GM21447 (cell line): ENCODE results near the gene ARID3C.

Experiments
- ATAC-seq: cut with Tn5 transposase; IDR thresholded peaks from one replicate; pipeline ENCODE4 v1.9.1; 2021; ENCODE audit not compliant: unreplicated experiment

ARID3C gene

DNA sequence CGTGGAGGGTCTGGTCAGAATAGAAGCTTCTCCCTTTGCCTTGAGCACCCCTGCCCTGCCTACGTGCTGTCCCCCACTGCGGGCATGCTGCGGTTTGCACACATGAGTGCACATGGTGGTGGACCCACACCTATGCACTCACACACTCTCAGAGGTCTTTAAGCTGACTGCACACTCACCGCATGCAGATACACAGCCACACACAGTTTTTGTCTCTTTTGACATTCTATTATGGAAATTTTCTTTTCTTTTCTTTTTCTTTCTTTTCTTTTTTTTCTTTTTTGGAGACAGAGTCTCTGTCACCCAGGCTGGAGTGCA, 584 bp upstream of the ARID3C start:
- no peak for ATAC-seq

DNA sequence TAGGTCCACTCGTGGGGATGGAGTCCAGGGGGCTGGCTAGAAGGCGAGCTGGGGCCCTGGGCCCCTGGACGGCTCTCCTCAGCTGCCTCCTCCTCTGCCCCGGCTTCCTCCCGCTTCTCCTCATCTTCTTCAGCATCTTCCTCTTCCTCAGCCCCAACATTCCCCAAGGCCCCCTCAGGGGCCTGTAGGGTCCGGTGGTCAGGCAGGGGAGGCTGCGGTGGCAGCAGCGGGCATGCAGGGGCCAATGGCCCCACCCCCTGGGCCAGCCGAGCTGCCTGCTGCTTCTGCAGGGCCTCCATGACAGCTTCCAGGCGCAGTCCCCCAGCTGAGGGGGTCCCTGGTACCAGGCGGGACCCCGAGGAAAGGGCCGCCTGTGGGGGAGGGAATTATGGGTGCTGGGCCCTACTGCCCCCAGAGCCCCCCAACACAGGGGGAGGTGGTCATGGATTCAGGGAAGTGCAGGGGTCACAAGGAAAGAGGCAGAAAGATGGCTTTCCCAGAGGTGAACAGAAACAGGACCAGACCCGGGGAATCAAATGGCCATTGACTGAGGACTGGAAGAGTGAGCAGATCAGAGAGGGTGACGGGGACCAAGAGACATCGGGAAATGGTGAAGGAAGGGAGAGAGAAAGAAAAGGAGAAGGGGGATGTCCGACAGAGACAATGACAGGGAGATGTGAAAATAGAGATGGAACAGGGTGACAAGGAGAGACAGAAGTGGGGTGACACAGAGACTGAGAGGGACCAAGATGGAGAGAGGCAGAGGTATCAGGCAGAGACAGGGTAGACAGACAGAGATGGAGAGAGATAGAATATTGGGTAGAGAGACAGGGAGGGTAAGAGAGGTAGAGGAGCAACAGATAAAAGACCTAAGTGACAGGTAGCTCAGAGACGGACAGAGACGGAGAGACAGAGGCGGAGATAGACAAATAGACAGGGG, 880 bp downstream of the ARID3C start:
- ATAC-seq: no peak

DNA sequence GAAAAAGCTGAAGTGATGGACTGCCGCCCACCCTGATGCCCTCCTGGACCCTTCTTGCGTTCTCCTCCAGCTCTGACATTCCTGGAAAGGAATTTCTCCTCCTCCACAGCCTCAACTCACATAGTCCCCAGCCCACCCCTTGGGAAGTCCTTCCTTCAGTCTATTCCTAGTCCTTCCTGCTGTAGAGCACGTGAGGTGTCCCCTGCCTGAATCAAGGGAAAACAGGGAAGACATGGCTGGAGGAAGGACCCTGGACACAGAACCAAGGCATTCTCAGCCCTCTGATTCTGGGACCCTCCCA, 3.7 kb downstream of the ARID3C start:
- ATAC-seq: no peak

DNA sequence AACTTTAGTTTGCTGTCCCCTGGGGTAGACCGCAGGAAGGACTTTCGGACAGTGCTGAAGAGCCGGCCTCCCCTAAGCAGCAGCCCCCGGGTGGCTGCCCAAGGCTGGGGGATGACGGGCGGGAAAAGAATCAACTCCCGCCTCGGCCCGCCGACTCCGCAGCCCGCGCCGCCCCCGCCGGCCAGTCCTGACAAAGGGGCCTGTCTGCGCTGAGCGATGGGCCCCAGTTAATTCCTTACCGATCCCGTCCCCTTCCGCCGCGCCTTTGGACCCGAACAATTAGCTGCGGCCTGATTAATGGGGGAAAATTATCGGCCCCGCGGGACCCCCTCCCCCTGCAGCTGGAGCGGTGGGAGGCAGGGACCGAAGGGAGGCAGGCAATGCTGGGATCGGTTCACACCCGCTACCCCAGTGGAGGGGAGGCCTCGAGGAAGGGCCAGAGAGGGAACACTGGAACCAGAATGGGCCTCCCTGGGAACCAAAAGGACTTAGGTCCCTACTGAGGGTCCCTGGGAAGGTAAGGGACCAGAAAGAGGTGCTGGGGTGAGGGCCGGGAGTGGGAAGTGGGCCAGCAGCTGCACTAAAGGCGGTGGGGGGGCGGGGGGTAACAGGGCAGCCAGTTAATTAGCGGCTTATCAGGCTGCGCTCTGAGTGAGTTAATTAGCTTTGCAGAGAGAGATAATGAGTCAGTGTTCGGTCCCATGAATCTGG, 4.2 kb downstream of the ARID3C start:
- no peak for ATAC-seq

DNA sequence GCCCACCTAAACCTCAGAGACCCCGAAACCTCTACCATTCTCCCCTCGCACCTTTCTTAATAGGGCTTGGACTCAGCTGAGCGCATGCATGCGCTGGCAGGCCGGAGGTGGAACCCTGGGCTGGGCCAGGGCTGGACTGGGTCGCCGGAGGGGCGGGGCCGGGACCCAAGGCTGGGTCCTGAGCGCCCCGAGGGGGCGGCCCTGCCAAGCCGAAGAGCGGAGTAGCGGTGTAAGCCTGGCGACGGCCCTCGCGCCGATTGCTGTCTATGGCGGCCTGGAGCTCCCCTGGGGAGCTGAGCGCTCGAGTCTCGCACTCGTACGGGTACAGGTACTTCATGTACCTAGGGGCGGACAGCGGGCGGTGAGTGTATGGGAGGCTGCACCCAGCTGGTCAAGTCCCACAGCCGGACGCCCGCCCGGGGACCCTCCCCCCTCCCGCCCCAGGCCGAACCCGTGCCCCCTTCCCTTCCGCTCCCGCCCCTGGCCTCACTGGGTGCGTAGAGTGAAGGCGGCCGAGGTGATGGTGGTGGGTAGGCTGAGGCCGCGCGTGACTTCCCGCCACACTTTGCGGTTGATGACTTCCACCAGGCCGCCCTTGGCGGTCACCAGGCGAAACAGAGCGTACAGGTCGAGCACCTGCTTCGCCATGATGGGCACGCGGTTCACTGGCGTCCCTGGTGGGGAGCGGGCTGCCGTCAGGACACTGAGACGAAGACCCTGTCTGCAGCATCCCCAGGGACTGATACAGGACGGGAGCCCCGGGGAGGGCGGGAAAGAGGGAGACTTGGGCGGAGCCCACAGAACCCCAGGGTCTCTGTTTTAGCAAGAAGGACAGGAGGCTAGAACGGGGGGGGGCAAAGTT, 5.3 kb downstream of the ARID3C start:
- no peak for ATAC-seq

DNA sequence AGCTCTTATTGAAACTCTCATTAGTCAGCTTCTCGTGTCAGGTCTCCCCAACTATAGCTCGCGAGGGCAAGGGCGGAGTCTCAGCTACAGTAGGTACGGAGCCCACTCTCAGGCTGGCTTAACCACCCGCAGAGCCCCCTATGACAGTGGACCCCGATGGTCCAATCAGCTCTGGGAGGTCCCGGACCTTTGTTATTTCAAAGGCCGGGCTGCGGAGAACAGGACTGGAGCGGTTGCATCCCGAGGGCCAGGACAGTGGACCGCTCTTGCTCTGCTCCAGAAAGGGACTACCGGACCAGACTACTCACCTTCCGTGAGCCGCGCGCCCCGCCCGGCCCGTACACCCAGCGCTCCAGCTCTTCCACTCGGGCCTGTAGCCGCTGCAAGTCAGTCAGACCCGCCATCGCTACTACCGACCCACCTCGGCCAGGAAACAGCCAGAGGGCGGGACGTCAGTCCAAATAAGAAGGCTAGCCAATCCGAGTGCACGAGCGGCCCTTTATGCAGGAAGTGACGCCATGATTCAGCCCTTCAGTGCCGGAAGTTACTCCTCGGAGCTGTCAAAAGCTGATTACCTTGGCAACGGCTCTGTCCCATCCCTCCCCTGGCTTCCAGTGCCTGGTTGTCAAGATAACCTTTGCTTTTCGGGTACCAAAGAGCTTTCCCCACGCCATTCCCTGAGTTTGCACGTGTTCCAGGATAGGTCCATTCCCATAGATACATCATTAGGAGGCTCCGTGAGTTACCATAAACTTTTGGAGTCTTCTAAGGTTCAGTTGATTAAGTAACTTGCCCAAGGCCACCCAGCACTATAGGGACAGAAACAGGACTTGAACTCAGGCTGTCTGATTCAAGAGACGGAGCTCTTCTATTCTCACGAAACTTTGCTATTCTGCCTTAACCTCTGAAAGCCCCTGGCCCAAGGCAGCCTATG, 8.5 kb downstream of the ARID3C start, which contains the start of gene DCTN3:
Gene DCTN3 (minus strand): TSS at position 435 of the 934 bp plus-strand sequence. CDS start 31 bp downstream, at position 404.
- peak; percentile 99 for ATAC-seq

DNA sequence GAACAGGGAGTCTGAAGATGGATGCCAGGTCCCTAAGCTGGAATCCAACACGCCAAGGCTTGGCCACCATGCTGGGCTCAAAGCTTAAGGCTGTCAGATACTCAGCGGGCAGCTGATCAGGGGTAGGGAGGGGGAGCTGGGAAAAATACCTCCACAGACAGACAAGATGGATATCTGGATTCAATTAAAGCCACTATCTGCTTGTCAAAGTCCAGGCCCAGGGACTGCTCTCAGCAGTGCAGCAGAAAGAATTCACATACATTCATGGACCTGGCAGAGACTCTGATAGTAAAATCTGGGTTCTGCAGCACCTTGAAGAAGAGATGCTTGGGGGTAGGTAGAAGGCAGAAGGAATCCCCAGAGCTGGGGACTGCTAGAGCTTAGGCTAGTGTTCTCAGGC, 13.7 kb downstream of the ARID3C start:
- ATAC-seq: no peak

DNA sequence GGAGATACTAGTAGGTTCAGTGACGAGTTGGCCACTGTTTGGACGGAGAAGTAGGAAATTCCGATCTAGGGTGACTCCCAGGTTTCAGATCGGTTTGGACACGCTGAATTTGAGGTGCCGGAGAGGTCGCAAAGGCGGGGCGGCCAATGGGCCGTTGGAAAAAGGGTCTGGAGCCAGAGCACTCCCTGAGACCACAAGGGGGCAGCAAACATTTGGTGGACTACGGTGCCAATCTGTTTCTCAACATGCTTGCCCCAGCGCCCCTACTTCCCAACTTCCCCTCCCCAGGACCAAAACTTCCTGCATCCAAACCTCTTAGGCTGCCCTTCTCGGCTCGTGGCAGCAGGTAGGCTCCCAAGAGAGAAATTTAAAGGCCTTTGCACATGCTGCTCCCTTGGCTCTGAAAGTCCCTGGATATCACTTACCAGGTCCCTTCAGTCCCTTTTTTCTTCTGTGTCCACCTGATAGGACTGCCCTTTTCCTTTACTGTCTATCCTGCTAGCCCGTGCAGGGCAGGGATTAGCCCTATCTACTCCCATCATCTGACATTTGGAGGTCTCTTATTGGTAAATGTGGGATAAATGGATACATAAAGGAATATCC, 16.0 kb downstream of the ARID3C start:
- ATAC-seq: peak; percentile 55

DNA sequence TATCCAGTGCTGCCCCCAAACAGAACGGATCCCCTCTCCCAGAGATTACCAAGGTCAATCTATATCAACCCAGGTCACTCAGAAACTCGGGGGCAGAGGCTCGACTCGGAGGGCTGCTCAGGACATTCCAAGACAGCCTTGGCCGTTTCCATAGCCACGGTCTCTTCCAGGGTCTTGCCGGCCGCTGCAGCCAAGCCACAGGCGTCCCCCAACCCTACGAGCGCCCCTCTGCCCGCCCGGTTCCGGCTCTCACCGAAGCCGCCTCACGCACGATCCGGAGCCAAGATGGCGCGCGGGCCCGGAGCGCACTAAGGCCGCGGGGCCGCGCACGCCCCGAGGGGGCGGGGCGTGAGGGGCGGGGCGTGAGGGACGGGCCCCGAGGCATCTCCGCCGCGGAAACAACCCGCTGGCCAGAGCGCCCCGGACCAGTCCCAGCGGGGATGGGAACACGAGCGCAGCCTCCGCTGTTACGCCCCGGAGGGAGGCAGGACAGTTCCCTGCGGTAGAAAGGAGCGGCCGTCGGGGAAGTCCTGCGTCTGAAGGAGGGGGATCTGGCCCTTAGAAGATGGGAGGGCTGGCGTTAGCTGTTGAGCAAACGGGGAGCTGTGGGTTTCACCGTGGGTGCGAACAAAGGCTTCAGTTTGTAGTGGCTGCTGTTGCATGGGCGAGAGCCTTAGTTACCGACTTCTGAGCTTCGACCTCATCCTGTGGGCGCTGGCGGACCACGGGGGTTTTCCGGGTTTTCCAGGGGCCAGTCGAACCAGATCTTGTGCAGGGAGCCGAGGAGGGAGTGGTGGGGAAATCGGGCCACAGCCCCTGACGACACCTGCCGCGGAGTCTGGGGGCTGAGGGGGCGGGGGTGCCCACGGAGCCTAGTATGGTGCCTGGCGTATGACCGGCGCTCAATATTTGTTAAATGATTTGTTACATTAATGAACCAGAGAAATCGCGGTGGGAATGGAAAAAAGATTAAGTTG, 16.8 kb downstream of the ARID3C start, which contains the start of gene RPP25L:
Gene RPP25L (minus strand): TSS at position 287 of the 977 bp plus-strand sequence. CDS start 801 bp downstream, outside the sequence.
- peak; percentile 69 for ATAC-seq

DNA sequence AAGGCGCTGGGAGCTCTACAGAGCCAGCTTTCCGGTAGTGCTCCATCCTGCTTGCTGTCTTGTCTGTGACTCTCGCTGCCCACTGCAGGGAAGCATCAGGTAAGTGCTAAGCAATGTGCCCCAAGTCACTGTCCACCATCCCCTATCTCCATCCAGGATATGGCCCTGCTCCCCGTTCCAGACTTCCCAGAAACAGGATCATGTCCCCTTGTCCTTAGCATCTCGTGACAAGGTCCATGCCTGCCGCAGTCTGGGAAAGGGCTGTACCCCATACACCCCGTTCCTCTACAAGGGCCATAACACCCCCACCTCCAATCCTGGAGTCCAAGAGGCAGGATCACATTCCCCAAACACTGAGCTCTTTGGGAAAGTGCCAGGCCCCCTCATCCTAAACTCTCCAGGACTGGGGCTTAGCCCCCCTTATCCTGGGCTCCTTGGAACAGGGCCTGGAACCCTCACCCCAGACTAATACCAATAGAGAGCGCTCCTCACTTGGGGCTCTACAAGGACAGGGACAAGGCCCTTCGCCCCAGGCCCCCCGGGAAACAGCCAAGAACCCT, 17.5 kb downstream of the ARID3C start:
- ATAC-seq: peak; percentile 25

DNA sequence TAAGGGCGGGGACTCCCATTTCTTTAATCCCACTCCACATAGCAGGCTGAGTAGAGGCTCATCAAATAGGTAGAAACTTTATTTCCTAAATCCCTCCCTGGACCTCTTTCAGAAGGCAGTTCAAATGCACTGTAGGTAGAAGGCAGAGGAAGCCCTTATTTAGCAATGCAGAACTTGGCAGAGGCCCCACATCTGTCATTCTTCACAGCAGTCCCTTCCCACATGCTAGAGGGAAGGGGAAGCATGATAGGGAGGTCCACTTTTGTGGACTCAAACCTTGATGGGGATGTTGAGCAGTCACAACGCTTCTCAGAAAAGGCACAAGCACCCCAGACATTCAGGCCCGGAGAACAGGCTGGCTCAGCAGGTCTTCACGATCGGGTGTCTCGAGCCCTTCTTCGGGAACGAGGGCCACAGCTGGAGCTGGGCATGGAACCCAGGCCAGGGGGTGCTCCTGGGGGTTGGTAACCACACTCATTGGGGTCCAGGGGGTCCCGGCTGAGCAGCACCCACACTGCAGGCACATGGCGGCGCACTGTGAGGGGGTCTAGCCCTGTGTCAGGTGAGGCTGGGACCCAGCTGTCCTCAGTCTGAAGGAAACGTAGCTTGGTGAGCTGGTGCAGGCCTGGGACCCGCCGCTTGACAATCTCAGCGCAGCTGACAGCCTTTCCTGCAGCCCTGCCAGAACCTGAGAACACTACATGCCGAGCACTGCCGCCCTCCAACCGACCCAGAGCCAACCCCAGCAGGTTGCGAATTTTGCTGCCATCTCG, 18.2 kb downstream of the ARID3C start:
- ATAC-seq: no peak

DNA sequence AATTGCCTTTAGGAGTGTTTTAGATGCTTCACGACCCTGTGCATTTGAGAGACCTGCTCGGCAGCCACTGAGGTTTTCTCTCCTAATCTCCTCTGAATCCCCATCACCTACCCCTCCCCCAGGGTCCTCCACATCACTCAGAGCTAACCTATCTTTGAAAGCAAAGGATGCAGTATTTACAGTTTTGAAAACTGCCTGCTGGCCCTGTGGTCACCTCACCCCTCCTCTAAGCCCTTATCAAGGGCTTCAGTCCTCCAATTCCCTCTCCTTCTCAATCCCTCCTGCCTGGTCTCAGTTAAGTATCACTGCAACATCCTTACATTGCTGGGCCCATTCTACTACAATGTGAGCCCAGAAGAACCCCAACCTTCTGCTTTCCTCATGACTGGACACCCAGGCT, 21.5 kb downstream of the ARID3C start:
- ATAC-seq: no peak

DNA sequence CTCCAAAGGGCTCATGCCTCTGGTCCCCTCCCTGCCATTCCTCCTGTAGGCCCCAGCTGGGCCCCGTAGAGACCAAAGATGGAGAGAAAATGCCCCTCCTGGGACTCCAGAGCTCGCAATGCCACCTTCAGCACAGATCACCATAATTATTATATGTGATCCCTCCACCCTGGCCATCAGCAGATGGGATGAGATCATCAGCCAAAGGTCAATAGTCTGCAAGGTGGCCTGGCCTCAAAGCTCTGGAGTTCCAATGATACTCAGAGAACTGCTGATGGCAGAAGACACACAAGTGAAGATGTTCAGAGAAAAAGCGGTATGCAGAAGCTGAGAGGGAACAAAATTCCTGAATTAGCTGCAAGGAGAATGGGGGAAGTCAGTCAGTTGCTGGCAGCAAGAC, 22.0 kb downstream of the ARID3C start:
- ATAC-seq: no peak

DNA sequence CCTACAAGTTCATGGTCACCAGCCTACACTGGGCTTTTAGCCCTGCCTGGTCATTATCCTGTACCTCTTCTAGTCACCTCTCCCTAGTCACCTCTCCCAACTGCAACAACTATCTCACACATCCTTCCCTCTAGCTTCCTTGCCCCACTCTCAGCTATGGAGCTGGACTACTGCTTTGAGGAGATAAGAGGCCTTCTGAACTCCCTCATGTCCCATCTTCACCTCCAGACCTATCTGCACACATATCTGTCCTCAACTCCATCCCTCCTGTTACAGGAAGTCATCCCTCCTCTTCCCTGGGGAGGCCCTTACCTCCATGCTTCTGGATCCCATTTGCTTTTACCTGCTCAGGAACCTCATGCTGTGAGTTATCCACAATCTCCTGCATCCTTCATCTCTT, 22.7 kb downstream of the ARID3C start:
- no peak for ATAC-seq

DNA sequence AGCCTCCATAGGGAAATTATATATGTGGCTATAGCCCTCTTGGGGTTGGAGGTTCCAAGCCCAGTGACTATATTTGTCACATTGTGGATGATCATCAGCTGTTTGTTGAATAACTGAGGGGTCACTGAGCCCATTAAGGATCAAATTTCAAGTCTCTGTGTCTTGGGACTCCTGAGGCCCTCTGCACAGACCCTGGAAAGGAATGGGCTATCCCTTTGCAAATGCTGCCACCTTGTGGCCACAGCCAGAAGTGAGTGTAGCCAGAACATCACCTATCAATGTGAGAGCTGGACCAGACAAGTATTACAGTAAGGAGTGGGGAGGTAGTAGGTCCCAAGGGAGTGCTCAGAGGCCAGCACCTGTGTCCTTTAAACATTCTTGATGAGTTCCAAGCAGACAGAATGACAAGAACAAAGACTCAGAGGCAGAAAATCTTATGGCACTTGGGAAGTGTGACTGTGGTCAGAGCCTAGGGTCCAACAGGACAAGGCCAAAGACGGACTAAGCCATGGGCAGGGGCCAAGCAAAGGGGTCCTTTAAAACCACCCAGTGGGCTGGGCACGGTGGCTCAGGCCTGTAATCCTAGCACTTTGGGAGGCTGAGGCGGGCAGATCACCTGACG, 25.1 kb downstream of the ARID3C start:
- ATAC-seq: no peak

DNA sequence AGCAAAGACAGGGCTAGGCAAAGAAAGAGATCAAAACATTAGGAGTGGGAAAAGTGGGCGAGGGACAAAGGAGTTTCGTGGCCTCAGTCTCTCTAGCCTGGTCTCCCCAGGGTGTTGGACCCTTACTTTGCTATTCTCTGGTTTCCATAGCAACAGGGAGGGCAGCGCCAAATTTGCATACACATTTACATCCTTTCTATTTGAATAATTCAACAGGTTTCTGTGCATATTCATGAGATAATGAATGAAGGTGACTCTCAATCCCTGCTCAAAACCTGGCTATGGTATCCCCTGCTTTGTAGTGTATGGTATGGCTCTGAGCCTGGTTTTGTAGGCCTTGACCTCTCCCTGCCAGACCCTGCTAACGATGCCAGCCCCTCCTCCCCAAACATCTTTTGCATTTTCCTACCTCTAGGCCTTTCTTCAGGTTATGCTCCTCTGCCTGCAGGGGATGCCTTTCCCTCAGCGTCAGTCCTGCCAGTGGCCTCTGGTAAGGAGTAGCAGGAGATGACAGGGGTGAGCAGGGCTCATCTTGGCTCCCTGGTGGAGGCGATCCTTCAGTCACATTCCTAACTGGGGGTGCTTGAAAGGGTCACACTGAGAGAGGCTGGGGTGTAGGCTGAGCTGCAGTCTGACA, 26.8 kb downstream of the ARID3C start:
- no peak for ATAC-seq

DNA sequence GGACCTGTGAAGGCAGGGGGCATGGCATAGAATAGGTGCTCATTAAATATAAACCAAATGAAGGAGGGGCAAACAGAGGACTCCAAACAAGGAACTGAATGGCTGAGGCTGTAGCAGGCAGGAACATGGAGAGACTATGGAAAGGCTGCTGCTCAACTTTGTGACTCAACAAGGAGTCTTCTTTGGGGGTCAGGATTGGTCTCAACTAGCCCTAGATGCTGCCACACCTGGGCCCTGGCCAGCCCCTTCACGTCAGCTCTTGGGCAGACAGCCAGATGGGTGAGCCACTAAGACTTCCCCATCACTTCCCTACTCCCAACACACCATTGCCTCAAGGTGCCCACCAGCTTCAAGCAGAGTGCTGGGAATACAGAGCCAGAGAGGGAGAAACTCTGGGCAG, 28.0 kb downstream of the ARID3C start:
- no peak for ATAC-seq
